Gastrocnemius medialis (tissue), 4 donors: ENCODE measurements around the gene RDH5.
A peak's percentile ranks its signal among the peaks of the same experiment; 100 is the strongest.

ENCODE experiments used
- CTCF ChIP-seq, 5 experiments: fragments of 450-650 bp in 3 of 5; fragments of 200-600 bp in 2 of 5; sonication (generic) in 2 of 5; IDR thresholded peaks in 4 of 5; conservative IDR thresholded peaks in 1 of 5; 1 replicate in 4 of 5; 2 replicates in 1 of 5; pipeline ENCODE4 v1.5.1; 2016 to 2019; ENCODE audit warnings: antibody characterized with exemption in 5 of 5, mild to moderate bottlenecking in 3 of 5, moderate library complexity in 3 of 5
- POLR2A ChIP-seq, 2 donors: fragments of 450-650 bp; IDR thresholded peaks; one replicate each; pipeline ENCODE4 v1.6.1; 2017; ENCODE audit warnings: antibody characterized with exemption in 2 of 2, mild to moderate bottlenecking in 2 of 2, moderate library complexity in 2 of 2

- TF ChIP-seq CTCF (IDR thresholded peaks at IDR 0.05 in 4 of 5, conservative IDR thresholded peaks at IDR 0.05 in 1 of 5) (no peak), POLR2A (IDR thresholded peaks at IDR 0.05) (peak; percentile 32 to 64)
Observed at GRCh38 chr12:55742719-55743405, 22.7 kb downstream of the RDH5 start, which contains the start of gene GDF11.
